Measurements from ENCODE around the gene PRKAG2. TPM values are rescaled to one million over a fixed set of nuclear protein-coding genes. Genes with fewer than 3 reads are reported as not detected.

The PRKAG2 gene
- polyA plus RNA-seq, 3 donors, result 29.2 to 59.8 (median 30.9) TPM

DNA sequence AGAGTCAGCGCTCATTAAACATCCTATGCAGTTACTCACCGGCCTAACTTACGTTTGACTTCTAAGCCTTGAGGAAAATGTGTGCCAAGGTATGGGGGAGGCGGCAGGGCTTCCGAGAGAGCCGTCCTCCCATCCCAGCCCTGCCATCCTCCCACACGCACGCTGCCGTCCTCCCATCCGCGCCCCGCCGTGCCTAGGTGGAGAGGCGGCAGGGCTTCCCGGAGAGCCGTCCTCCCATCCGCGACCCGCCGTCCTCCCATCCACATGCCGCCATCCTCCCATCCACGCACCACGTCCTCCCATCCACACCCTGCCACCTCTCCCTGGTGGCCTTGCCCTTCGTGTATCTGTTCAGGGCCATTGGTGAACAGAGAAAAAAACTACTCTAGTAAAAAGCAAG is 162.7 kb downstream of the PRKAG2 start:
- 76% methylated on average over 13 of the region's 24 CpGs for WGBS (ENCODE audit: insufficient coverage)
- TF ChIP-seq, protein P1, sequence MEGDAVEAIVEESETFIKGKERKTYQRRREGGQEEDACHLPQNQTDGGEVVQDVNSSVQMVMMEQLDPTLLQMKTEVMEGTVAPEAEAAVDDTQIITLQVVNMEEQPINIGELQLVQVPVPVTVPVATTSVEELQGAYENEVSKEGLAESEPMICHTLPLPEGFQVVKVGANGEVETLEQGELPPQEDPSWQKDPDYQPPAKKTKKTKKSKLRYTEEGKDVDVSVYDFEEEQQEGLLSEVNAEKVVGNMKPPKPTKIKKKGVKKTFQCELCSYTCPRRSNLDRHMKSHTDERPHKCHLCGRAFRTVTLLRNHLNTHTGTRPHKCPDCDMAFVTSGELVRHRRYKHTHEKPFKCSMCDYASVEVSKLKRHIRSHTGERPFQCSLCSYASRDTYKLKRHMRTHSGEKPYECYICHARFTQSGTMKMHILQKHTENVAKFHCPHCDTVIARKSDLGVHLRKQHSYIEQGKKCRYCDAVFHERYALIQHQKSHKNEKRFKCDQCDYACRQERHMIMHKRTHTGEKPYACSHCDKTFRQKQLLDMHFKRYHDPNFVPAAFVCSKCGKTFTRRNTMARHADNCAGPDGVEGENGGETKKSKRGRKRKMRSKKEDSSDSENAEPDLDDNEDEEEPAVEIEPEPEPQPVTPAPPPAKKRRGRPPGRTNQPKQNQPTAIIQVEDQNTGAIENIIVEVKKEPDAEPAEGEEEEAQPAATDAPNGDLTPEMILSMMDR (IDR thresholded peaks at IDR 0.05), result no peak
- H3K27me3 Mint-ChIP-seq (ENCODE audit: low read depth in 3 of 3), result peaks cover 0 to 3% (median 0%) of the 10 kb centered on the region in 3 donors
- peak overlapping the region in 2 of 7 donors; percentile 26 to 60 for H3K27ac Mint-ChIP-seq
- no peak overlapping the region for H3K4me3 Mint-ChIP-seq
- Histone ChIP-seq H3K4me3 (replicated peaks in 1 of 3; ENCODE audit: low read depth in 2 of 3, low read length in 3 of 3) (no peak overlapping the region), H3K4me2 (replicated peaks; ENCODE audit: extremely low read depth, low read length, poor library complexity, severe bottlenecking) (no peak overlapping the region), H3K9me3 (replicated peaks in 1 of 2; ENCODE audit: control insufficient read depth in 1 of 2, insufficient read depth in 1 of 2, low read length in 2 of 2) (no peaks in the 10 kb centered on the region), H2AFZ (ENCODE audit: insufficient read depth, low read depth, low read length, poor library complexity, severe bottlenecking) (no peak overlapping the region), H3K79me2 (ENCODE audit: insufficient read depth, low read length) (no peaks in the 10 kb centered on the region), H3K36me3 (replicated peaks in 1 of 2; ENCODE audit: control insufficient read depth in 1 of 2, insufficient read depth in 2 of 2, low read length in 2 of 2) (peaks cover 11 to 52% of the 10 kb centered on the region in 2 donors), H3K27ac (ENCODE audit: low read depth in 1 of 2, low read length in 2 of 2) (no peak overlapping the region), H3K9ac (ENCODE audit: insufficient read depth, low read length, poor library complexity, severe bottlenecking) (no peak overlapping the region), H3K27me3 (ENCODE audit: control insufficient read depth in 2 of 2, insufficient read depth in 2 of 2, low read length in 2 of 2) (no peaks in the 10 kb centered on the region), H4K20me1 (ENCODE audit: insufficient read depth, low read length) (peaks cover 96% of the 10 kb centered on the region), H3K4me1 (ENCODE audit: control insufficient read depth in 1 of 2, insufficient read depth in 2 of 2, low read length in 2 of 2) (no peaks in the 10 kb centered on the region)
- DNase-seq, result no peak
- intact Hi-C loops (cut with micrococcal nuclease), result no loop called here
- H3K36me3 Mint-ChIP-seq, result peaks cover 44 to 74% of the 10 kb centered on the region in 2 donors
- H3K4me1 Mint-ChIP-seq, result peaks cover 8% of the 10 kb centered on the region
- peaks cover 0 to 2% (median 0%) of the 10 kb centered on the region in 7 donors for H3K9me3 Mint-ChIP-seq

DNA sequence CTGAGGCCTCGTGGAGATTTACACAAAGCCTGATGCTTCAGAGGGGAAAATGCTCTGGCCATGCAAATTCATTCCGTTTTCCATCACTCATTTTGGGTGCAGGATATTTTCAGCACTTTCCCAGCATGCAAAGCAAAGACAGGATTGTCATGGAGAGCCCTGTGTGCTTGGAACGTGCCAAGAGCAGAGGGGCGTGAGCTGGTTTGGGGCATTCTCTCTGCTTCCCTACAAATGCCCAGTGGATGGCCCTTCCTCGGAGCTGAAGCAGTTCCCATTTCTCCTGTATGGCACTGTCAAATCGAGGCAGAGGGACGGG is 164.1 kb downstream of the PRKAG2 start:
- Histone ChIP-seq H3K9ac (ENCODE audit: insufficient read depth, low read length, poor library complexity, severe bottlenecking) (no peak overlapping the region), H4K20me1 (ENCODE audit: insufficient read depth, low read length) (peaks cover 96% of the 10 kb centered on the region), H3K4me3 (replicated peaks in 1 of 3; ENCODE audit: low read depth in 2 of 3, low read length in 3 of 3) (no peak overlapping the region), H3K27ac (ENCODE audit: low read depth in 1 of 2, low read length in 2 of 2) (no peak overlapping the region), H3K79me2 (ENCODE audit: insufficient read depth, low read length) (no peaks in the 10 kb centered on the region), H2AFZ (ENCODE audit: insufficient read depth, low read depth, low read length, poor library complexity, severe bottlenecking) (no peak overlapping the region), H3K27me3 (ENCODE audit: control insufficient read depth in 2 of 2, insufficient read depth in 2 of 2, low read length in 2 of 2) (no peaks in the 10 kb centered on the region), H3K4me1 (ENCODE audit: control insufficient read depth in 1 of 2, insufficient read depth in 2 of 2, low read length in 2 of 2) (no peaks in the 10 kb centered on the region), H3K9me3 (replicated peaks in 1 of 2; ENCODE audit: control insufficient read depth in 1 of 2, insufficient read depth in 1 of 2, low read length in 2 of 2) (no peaks in the 10 kb centered on the region), H3K36me3 (replicated peaks in 1 of 2; ENCODE audit: control insufficient read depth in 1 of 2, insufficient read depth in 2 of 2, low read length in 2 of 2) (peaks cover 19 to 58% of the 10 kb centered on the region in 2 donors), H3K4me2 (replicated peaks; ENCODE audit: extremely low read depth, low read length, poor library complexity, severe bottlenecking) (no peak overlapping the region)
- 92% methylated on average over 6 of the region's 7 CpGs for WGBS (ENCODE audit: insufficient coverage)
- H3K27me3 Mint-ChIP-seq (ENCODE audit: low read depth in 3 of 3), result peaks cover 0 to 3% (median 0%) of the 10 kb centered on the region in 3 donors
- peaks cover 7% of the 10 kb centered on the region for H3K4me1 Mint-ChIP-seq
- H3K4me3 Mint-ChIP-seq, result no peak overlapping the region
- peaks cover 50 to 78% of the 10 kb centered on the region in 2 donors for H3K36me3 Mint-ChIP-seq
- DNase-seq, result no peak
- H3K27ac Mint-ChIP-seq, result peak overlapping the region in 4 of 7 donors; percentile 27 to 52 (median 46)
- intact Hi-C loops (cut with micrococcal nuclease), result no loop called here
- peaks cover 0 to 2% (median 0%) of the 10 kb centered on the region in 7 donors for H3K9me3 Mint-ChIP-seq
- TF ChIP-seq, protein P1 (IDR thresholded peaks at IDR 0.05), result no peak
